Activated CD4-positive, alpha-beta T cell treated with anti-CD3 and anti-CD28 coated beads, Interleukin-10, Interleukin-2, amounts not matched to agents 100 ng/mL and 50 ng/mL, durations not matched to agents 16 hours and 8 hours (primary cell): Measurements from ENCODE around the gene ITGA7.

ENCODE experiments used
- DNase-seq: peaks from one replicate; pipeline ENCODE4 v3.0.0-alpha.2; 2020

ITGA7 gene

GRCh38 chr12:55717011-55718007, 9.6 kb upstream of the ITGA7 start:
- peak; percentile 51 for DNase-seq

GRCh38 chr12:55716582-55716957, 8.9 kb upstream of the ITGA7 start:
- no peak for DNase-seq

GRCh38 chr12:55715833-55716581, 8.3 kb upstream of the ITGA7 start, which contains the start of gene BLOC1S1:
Gene BLOC1S1 (plus strand): TSS chr12:55716046. CDS start chr12:55716052, 6 bp downstream.
- peak; percentile 97 for DNase-seq

- no peak for DNase-seq
These were observed 7.6 kb upstream of the ITGA7 start for GRCh38 chr12:55715169-55715764.

GRCh38 chr12:55713721-55714120, 6.0 kb upstream of the ITGA7 start:
- DNase-seq: no peak

- DNase-seq: no peak
These were observed 5.2 kb upstream of the ITGA7 start for GRCh38 chr12:55712700-55713415.

- DNase-seq: no peak
These were observed 4.3 kb upstream of the ITGA7 start for GRCh38 chr12:55711786-55712553.

GRCh38 chr12:55708695-55709233, 1.1 kb upstream of the ITGA7 start:
- no peak for DNase-seq

- no peak for DNase-seq
These were observed 459 bp downstream of the ITGA7 start for GRCh38 chr12:55707219-55707671.

GRCh38 chr12:55706568-55707218, 1.0 kb downstream of the ITGA7 start:
- DNase-seq: no peak

- no peak for DNase-seq
These were observed 1.8 kb downstream of the ITGA7 start for GRCh38 chr12:55705782-55706402.

GRCh38 chr12:55704824-55705718, 2.6 kb downstream of the ITGA7 start:
- DNase-seq: no peak

- DNase-seq: no peak
These were observed 3.6 kb downstream of the ITGA7 start for GRCh38 chr12:55703901-55704761.

- no peak for DNase-seq
These were observed 4.4 kb downstream of the ITGA7 start for GRCh38 chr12:55703288-55703687.

GRCh38 chr12:55702861-55703260, 4.8 kb downstream of the ITGA7 start:
- no peak for DNase-seq

- DNase-seq: no peak
These were observed 7.3 kb downstream of the ITGA7 start for GRCh38 chr12:55700255-55701018.

- DNase-seq: no peak
These were observed 8.1 kb downstream of the ITGA7 start for GRCh38 chr12:55699471-55700055.
